GM11168 (cell line): ENCODE results near the gene SYNDIG1L.

Experiments used
- in situ Hi-C: fragments of 300-500 bp; cut with MboI; formaldehyde crosslinking; loops from one replicate; pipeline ENCODE4 v1.12.0; 2022; ENCODE audit warnings: low sequenced_read_pairs; ENCODE audit not compliant: unreplicated experiment

SYNDIG1L gene

GRCh38 chr14:74377976-74378690 lies 47.9 kb downstream of the SYNDIG1L start:
- in situ Hi-C loops: no loop called here

DNA sequence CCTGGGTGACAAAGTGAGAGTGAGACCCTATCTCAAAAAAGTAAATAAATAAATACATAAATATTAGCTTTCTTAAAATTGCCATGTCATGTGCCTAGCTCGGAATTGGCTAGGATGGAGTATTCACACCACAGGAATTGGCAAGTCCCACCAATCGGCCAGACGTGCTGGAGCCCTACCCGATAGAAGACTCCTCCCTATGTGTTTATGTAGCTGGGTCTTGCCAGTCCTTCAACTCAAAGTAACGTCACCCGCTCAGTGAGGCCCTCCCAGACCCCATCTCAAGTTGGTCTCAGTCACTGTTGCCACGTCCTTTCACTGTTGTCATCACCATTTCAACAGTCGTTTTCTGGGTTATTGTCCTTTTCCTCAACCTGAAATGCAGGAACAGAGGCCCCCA lies 57.6 kb downstream of the SYNDIG1L start:
- in situ Hi-C loops: loop anchor here (10.0 kb wide), 1 partner anchor 106 kb away; no protein-coding TSS in a partner anchor

- in situ Hi-C loops: loop anchor here (10.0 kb wide), 1 partner anchor 107 kb away; no protein-coding TSS in a partner anchor
Observed at GRCh38 chr14:74368026-74368425, 58.0 kb downstream of the SYNDIG1L start.

GRCh38 chr14:74364271-74364880 lies 61.6 kb downstream of the SYNDIG1L start:
- in situ Hi-C loops: loop anchor here (10.0 kb wide), 1 partner anchor 110 kb away; no protein-coding TSS in a partner anchor

- in situ Hi-C loops: loop anchor here (10.0 kb wide), 1 partner anchor 112 kb away; no protein-coding TSS in a partner anchor
Observed at GRCh38 chr14:74362361-74362915, 63.6 kb downstream of the SYNDIG1L start.

DNA sequence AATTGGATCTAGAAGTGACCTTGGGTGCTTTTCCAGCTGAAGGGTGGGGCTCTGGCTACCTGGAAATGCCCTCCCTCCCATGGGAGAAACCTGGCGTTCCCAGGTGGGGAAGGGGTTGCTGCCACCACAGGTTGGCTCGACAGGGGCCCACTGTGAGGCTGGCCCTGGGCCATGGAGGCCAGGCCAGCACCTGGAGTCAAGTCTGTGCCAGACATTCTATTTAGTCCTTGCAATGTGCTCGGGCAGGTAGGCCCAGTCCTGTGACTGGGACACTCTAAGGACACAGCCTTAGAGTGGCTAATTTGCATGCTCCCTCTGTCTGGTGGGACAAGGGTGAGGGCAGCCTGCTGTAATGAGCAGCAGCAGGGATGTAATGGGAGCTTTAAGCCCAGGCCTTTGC lies 65.8 kb downstream of the SYNDIG1L start:
- in situ Hi-C loops: loop anchor here (10.0 kb wide), 1 partner anchor 115 kb away; no protein-coding TSS in a partner anchor

DNA sequence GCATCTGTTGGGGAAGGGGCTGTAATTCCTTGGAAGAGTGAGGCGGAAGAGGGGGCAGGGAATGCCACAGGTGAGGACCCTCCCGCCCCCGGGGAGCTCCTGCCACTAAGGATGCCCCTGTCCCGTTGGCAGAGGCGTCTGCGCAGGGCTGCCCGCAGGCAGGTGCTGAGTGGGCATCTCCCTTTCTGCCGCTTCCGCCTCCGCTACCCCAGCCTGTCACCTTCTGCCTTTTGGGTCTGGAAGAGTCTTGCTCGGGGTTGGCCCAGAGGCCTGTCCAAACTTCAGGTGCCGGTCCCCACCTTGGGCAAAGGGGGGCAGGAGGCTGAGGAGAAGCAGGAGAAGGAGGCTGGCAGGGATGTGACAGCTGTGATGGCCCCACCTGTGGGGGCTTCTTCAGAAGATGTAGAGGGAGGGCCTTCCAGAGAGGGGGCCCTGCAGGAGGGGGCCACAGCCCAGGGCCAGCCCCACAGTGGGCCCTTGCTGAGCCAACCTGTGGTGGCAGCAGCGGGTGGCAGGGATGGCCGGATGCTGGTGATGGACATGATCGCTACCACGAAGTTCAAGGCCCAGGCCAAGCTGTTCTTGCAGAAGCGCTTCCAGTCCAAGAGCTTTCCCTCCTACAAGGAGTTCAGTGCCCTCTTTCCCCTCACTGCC lies 67.7 kb downstream of the SYNDIG1L start:
- in situ Hi-C loops: no loop called here

- in situ Hi-C loops: no loop called here
Observed at GRCh38 chr14:74357585-74357984, 68.4 kb downstream of the SYNDIG1L start.

GRCh38 chr14:74356892-74357575 lies 69.0 kb downstream of the SYNDIG1L start:
- in situ Hi-C loops: no loop called here
